Mesendoderm (in vitro differentiated cells): Measurements from ENCODE around the gene OR51F2. TPM values are rescaled to one million over a fixed set of nuclear protein-coding genes. Genes with fewer than 3 reads are reported as not detected.
"Not testable (repeated sequence)": the region's sequence is repeated elsewhere in the genome, so short reads cannot be mapped to it uniquely, and the experiment has no call there.

Source experiments
- DNase-seq: peaks from one replicate; pipeline ENCODE4 v3.0.0; 2013
- H2AK5ac ChIP-seq: 2 replicates; pipeline ENCODE4 v1.6.1; 2013; ENCODE audit warnings: low read length, inconsistent platforms
- H2BK120ac ChIP-seq: 2 replicates; pipeline ENCODE4 v1.6.1; 2013; ENCODE audit warnings: low read depth, mild to moderate bottlenecking, low read length, moderate library complexity, mixed read lengths
- H2BK15ac ChIP-seq: replicated peaks from 2 replicates; pipeline ENCODE4 v1.6.1; 2013; ENCODE audit warnings: low read depth, mild to moderate bottlenecking, moderate library complexity
- H2BK5ac ChIP-seq: 2 replicates; pipeline ENCODE4 v1.6.1; 2013; ENCODE audit warnings: low read length, inconsistent platforms
- H3K18ac ChIP-seq: 2 replicates; pipeline ENCODE4 v1.6.1; 2013; ENCODE audit warnings: mild to moderate bottlenecking, low read length, mixed read lengths
- H3K23ac ChIP-seq: one replicate; pipeline ENCODE4 v1.6.1; 2013; ENCODE audit warnings: low read length
- H3K27ac ChIP-seq: 2 replicates; pipeline ENCODE4 v1.5.1; 2013; ENCODE audit warnings: low read depth, mild to moderate bottlenecking, inconsistent platforms, low read length, moderate library complexity
- H3K27me3 ChIP-seq: 2 replicates; pipeline ENCODE4 v1.6.1; 2013; ENCODE audit warnings: low read length, control low read depth, mild to moderate bottlenecking, inconsistent platforms; ENCODE audit not compliant: insufficient read depth, poor library complexity
- H3K36me3 ChIP-seq: 2 replicates; pipeline ENCODE4 v1.6.1; 2013; ENCODE audit warnings: low read length, inconsistent platforms; ENCODE audit not compliant: control insufficient read depth, insufficient read depth
- H3K4ac ChIP-seq: one replicate; pipeline ENCODE4 v1.6.1; 2013; ENCODE audit warnings: low read depth, mild to moderate bottlenecking, low read length, moderate library complexity
- H3K4me1 ChIP-seq: 2 replicates; pipeline ENCODE4 v1.6.1; 2013; ENCODE audit warnings: low read depth, low read length, inconsistent platforms; ENCODE audit not compliant: control insufficient read depth
- H3K4me2 ChIP-seq: 2 replicates; pipeline ENCODE4 v1.6.1; 2013; ENCODE audit warnings: low read length
- H3K4me3 ChIP-seq: 2 replicates; pipeline ENCODE4 v1.5.1; 2013; ENCODE audit warnings: mild to moderate bottlenecking, low read length
- H3K56ac ChIP-seq: one replicate; pipeline ENCODE4 v1.6.1; 2013; ENCODE audit warnings: low read length
- H3K79me1 ChIP-seq: 2 replicates; pipeline ENCODE4 v1.6.1; 2013; ENCODE audit warnings: low read length, inconsistent platforms
- H3K79me2 ChIP-seq: 2 replicates; pipeline ENCODE4 v1.6.1; 2013; ENCODE audit warnings: mild to moderate bottlenecking, low read length; ENCODE audit not compliant: control insufficient read depth, insufficient read depth
- H3K9ac ChIP-seq: 2 replicates; pipeline ENCODE4 v1.6.1; 2013; ENCODE audit warnings: low read length, inconsistent platforms
- H4K5ac ChIP-seq: one replicate; pipeline ENCODE4 v1.6.1; 2013; ENCODE audit warnings: low read length
- H4K8ac ChIP-seq: one replicate; pipeline ENCODE4 v1.6.1; 2013; ENCODE audit warnings: low read depth, mild to moderate bottlenecking, control low read depth, low read length, moderate library complexity
- WGBS: extraction: QIAGEN DNeasy Blood & Tissue Kit; methylation state at CpG from one replicate; pipeline ENCODE4 v1.1.7; 2013; ENCODE audit warnings: low lambda C conversion rate, missing lambda C conversion rate; ENCODE audit not compliant: insufficient coverage; ENCODE audit errors: extremely low coverage; 5-methylcytosine and 5-hydroxymethylcytosine counted together
- polyA plus RNA-seq, 2 experiments: library from polyadenylated mRNA; stranded (reverse); fragments of 200-250 nt; gene quantifications; one replicate each; pipeline ENCODE4 v1.2.3, GENCODE V29; 2013

OR51F2 gene
- polyA plus RNA-seq (2013, experiment 1 of 2): not detected
- not detected for polyA plus RNA-seq (2013, experiment 2 of 2)

DNA sequence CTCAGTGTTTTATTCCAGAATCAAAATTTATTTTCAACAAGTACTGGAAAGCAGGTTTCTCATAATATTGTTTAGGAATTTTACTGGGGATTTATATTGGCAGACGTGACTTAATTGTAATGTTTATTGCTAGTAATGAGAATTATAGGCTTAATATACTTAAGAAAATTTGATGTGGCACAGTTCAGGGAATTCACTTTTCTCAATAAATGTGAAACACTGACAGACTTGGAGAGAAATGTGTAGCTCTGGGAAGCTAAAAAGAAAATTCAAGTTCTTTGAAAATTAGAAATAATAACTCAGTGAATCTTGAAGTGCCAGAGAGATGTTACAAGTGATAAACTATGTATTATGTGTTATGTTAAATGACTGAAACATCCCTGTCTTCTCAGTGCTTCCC, at the start of gene OR51F2:
Gene OR51F2 (plus strand): TSS at position 301 of the 400 bp plus-strand sequence. CDS start 101 bp downstream, outside the sequence.
- no peak within 1 kb of the TSS for H2BK15ac ChIP-seq
- H3K4me1 ChIP-seq: no peaks in the 10 kb centered on the region
- no peak within 1 kb of the TSS for H3K56ac ChIP-seq
- no peaks in the 10 kb centered on the region for H3K79me1 ChIP-seq
- H3K18ac ChIP-seq: no peak within 1 kb of the TSS
- H3K36me3 ChIP-seq: no peaks in the 10 kb centered on the region
- no peak within 1 kb of the TSS for H2BK120ac ChIP-seq
- no peak within 1 kb of the TSS for H2BK5ac ChIP-seq
- H4K5ac ChIP-seq: no peak within 1 kb of the TSS
- no peak within 1 kb of the TSS for H2AK5ac ChIP-seq
- H3K4ac ChIP-seq: no peak within 1 kb of the TSS
- H3K9ac ChIP-seq: no peak within 1 kb of the TSS
- no peak within 1 kb of the TSS for H4K8ac ChIP-seq
- DNase-seq: no peak
- WGBS: no CpG with 5 or more reads among the region's 1 CpG
- H3K4me3 ChIP-seq: no peak within 1 kb of the TSS
- no peak within 1 kb of the TSS for H3K27ac ChIP-seq
- H3K4me2 ChIP-seq: no peak within 1 kb of the TSS
- no peaks in the 10 kb centered on the region for H3K79me2 ChIP-seq
- H3K27me3 ChIP-seq: no peaks in the 10 kb centered on the region
- no peak within 1 kb of the TSS for H3K23ac ChIP-seq

GRCh38 chr11:4782454-4782853, 38.7 kb upstream of the OR51F2 start:
- H4K8ac ChIP-seq: no peak overlapping the region
- H3K36me3 ChIP-seq: no peaks in the 10 kb centered on the region
- H3K4me2 ChIP-seq: no peak overlapping the region
- no peaks in the 10 kb centered on the region for H3K79me2 ChIP-seq
- no peaks in the 10 kb centered on the region for H3K79me1 ChIP-seq
- no peak overlapping the region for H3K27ac ChIP-seq
- no peak overlapping the region for H3K4me3 ChIP-seq
- no peak for DNase-seq
- no peak overlapping the region for H2BK5ac ChIP-seq
- H4K5ac ChIP-seq: no peak overlapping the region
- H3K18ac ChIP-seq: no peak overlapping the region
- no peak overlapping the region for H2BK120ac ChIP-seq
- no peak overlapping the region for H3K4ac ChIP-seq
- H2AK5ac ChIP-seq: no peak overlapping the region
- no peak overlapping the region for H2BK15ac ChIP-seq
- H3K9ac ChIP-seq: no peak overlapping the region
- no peaks in the 10 kb centered on the region for H3K27me3 ChIP-seq
- no peaks in the 10 kb centered on the region for H3K4me1 ChIP-seq
- H3K56ac ChIP-seq: no peak overlapping the region
- WGBS: no CpG with 5 or more reads among the region's 1 CpG
- H3K23ac ChIP-seq: no peak overlapping the region

- Histone ChIP-seq H3K4me3 (no peak overlapping the region), H3K79me2 (no peaks in the 10 kb centered on the region), H3K18ac (no peak overlapping the region), H2BK5ac (no peak overlapping the region), H3K27ac (no peak overlapping the region), H3K23ac (no peak overlapping the region), H2AK5ac (no peak overlapping the region), H3K9ac (no peak overlapping the region), H2BK15ac (no peak overlapping the region), H3K27me3 (no peaks in the 10 kb centered on the region), H3K79me1 (no peaks in the 10 kb centered on the region), H3K36me3 (no peaks in the 10 kb centered on the region), H4K5ac (no peak overlapping the region), H2BK120ac (no peak overlapping the region), H3K4me1 (no peaks in the 10 kb centered on the region), H3K4ac (no peak overlapping the region), H4K8ac (no peak overlapping the region), H3K4me2 (no peak overlapping the region), H3K56ac (no peak overlapping the region)
- DNase-seq: no peak
- no CpG with 5 or more reads among the region's 2 CpGs for WGBS
Observed at GRCh38 chr11:4797206-4797605, 23.9 kb upstream of the OR51F2 start.

GRCh38 chr11:4798427-4799183, 22.5 kb upstream of the OR51F2 start:
- no peak overlapping the region for H3K9ac ChIP-seq
- H4K5ac ChIP-seq: no peak overlapping the region
- H3K79me1 ChIP-seq: no peaks in the 10 kb centered on the region
- H3K4me3 ChIP-seq: no peak overlapping the region
- no peak overlapping the region for H3K4ac ChIP-seq
- H2BK5ac ChIP-seq: no peak overlapping the region
- H3K79me2 ChIP-seq: no peaks in the 10 kb centered on the region
- no peaks in the 10 kb centered on the region for H3K36me3 ChIP-seq
- no peak overlapping the region for H4K8ac ChIP-seq
- no CpG with 5 or more reads among the region's 6 CpGs for WGBS
- H3K18ac ChIP-seq: no peak overlapping the region
- no peak for DNase-seq
- H2AK5ac ChIP-seq: no peak overlapping the region
- H3K56ac ChIP-seq: no peak overlapping the region
- H3K4me2 ChIP-seq: no peak overlapping the region
- H3K23ac ChIP-seq: no peak overlapping the region
- H3K27ac ChIP-seq: no peak overlapping the region
- no peaks in the 10 kb centered on the region for H3K27me3 ChIP-seq
- no peaks in the 10 kb centered on the region for H3K4me1 ChIP-seq
- no peak overlapping the region for H2BK120ac ChIP-seq
- H2BK15ac ChIP-seq: no peak overlapping the region

DNA sequence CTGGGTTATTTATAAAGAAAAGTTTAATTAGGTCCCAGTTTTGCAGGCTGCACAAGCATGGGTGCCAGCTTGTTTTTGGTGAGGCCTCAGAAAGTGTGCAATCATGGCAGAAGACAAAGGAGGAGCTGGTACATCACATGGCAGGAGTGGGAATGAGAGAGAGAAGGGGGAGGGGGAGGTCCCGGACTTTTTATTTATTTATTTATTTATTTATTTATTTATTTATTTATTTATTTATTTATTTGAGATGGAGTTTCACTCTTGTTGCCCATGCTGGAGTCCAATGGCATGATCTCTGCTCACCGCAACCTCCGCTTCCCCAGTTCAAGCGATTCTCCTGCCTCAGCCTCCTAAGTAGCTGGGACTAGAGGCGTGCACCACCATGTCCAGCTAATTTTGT, 19.8 kb upstream of the OR51F2 start:
- no CpG with 5 or more reads among the region's 5 CpGs for WGBS

DNA sequence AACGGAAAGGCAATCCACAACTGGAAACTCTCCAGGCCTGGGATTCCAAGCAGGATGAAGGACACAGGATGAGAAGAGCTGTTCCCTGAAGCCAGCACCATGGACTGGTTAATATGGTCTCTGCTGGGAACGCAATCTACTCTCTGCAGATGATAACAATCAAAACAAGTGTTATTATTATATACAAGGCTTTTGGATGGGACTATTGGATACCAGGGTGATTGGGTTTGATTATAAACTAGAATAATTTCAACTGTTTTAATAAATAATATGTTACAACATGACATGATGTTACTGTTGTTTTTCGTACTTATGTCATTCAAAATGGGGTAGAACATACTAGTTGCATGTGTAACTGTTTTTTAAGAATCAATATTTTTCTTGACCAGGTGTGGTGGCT, 16.8 kb upstream of the OR51F2 start, which contains the start of gene OR52R1:
Gene OR52R1 (minus strand): TSS at position 101 of the 400 bp plus-strand sequence. CDS start 0 bp downstream, at position 101.
- Histone ChIP-seq H3K36me3 (no peaks in the 10 kb centered on the region), H3K4me1 (no peaks in the 10 kb centered on the region), H3K79me1 (no peaks in the 10 kb centered on the region), H3K27me3 (no peaks in the 10 kb centered on the region), H3K18ac (no peak within 1 kb of the TSS), H3K27ac (no peak within 1 kb of the TSS), H4K8ac (no peak within 1 kb of the TSS), H3K56ac (no peak within 1 kb of the TSS), H2AK5ac (no peak within 1 kb of the TSS), H3K23ac (no peak within 1 kb of the TSS), H3K4me3 (no peak within 1 kb of the TSS), H3K79me2 (no peaks in the 10 kb centered on the region), H4K5ac (no peak within 1 kb of the TSS), H3K9ac (no peak within 1 kb of the TSS), H2BK120ac (no peak within 1 kb of the TSS), H3K4me2 (no peak within 1 kb of the TSS), H2BK15ac (no peak within 1 kb of the TSS), H2BK5ac (no peak within 1 kb of the TSS), H3K4ac (no peak within 1 kb of the TSS)
- DNase-seq: no peak
- WGBS: no CpG with 5 or more reads among the region's 3 CpGs

More for the DNA sequence above, 19.8 kb upstream of the OR51F2 start:
- not testable (repeated sequence) for H3K23ac ChIP-seq, H3K18ac ChIP-seq, DNase-seq, H4K8ac ChIP-seq, H3K79me2 ChIP-seq, H3K79me1 ChIP-seq, H2BK15ac ChIP-seq, H3K9ac ChIP-seq, H2AK5ac ChIP-seq, H3K4me2 ChIP-seq, H3K27me3 ChIP-seq, H3K56ac ChIP-seq, H3K4me1 ChIP-seq, H3K27ac ChIP-seq, H4K5ac ChIP-seq, H3K4me3 ChIP-seq, H3K36me3 ChIP-seq, H2BK120ac ChIP-seq, H3K4ac ChIP-seq, H2BK5ac ChIP-seq
